ENCODE measurements around the gene LRMDA. TPM values are rescaled to one million over a fixed set of nuclear protein-coding genes. Genes with fewer than 3 reads are reported as not detected.

LRMDA gene
- total RNA-seq, 4 donors from 2014 or later = 12.0 to 15.9 (median 13.9) TPM

DNA sequence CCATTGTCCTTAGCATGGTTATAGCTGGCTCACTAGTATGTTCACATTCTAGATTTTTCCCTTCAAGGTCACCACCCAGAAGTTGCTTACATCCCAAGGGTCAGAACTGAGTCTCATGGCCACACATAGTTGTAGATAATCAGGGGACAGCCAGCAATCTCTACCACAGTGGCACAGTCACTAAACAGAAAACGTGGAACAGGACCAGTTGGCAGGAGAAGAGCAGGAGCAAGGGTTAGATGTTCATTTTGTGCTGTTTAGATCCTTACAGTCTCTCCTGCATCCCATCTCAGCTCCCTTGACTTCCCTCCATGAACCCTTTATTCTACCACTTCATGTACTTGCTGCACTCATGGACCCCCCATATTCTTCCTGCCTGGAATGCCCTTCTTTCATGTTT, 73.9 kb downstream of the LRMDA start:
- DNase-seq (ENCODE audit: low spot score) = no peak
- TF ChIP-seq, protein P1, sequence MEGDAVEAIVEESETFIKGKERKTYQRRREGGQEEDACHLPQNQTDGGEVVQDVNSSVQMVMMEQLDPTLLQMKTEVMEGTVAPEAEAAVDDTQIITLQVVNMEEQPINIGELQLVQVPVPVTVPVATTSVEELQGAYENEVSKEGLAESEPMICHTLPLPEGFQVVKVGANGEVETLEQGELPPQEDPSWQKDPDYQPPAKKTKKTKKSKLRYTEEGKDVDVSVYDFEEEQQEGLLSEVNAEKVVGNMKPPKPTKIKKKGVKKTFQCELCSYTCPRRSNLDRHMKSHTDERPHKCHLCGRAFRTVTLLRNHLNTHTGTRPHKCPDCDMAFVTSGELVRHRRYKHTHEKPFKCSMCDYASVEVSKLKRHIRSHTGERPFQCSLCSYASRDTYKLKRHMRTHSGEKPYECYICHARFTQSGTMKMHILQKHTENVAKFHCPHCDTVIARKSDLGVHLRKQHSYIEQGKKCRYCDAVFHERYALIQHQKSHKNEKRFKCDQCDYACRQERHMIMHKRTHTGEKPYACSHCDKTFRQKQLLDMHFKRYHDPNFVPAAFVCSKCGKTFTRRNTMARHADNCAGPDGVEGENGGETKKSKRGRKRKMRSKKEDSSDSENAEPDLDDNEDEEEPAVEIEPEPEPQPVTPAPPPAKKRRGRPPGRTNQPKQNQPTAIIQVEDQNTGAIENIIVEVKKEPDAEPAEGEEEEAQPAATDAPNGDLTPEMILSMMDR (IDR thresholded peaks at IDR 0.05) = no peak
- no peak for ATAC-seq (ENCODE audit: low FRiP score)

DNA sequence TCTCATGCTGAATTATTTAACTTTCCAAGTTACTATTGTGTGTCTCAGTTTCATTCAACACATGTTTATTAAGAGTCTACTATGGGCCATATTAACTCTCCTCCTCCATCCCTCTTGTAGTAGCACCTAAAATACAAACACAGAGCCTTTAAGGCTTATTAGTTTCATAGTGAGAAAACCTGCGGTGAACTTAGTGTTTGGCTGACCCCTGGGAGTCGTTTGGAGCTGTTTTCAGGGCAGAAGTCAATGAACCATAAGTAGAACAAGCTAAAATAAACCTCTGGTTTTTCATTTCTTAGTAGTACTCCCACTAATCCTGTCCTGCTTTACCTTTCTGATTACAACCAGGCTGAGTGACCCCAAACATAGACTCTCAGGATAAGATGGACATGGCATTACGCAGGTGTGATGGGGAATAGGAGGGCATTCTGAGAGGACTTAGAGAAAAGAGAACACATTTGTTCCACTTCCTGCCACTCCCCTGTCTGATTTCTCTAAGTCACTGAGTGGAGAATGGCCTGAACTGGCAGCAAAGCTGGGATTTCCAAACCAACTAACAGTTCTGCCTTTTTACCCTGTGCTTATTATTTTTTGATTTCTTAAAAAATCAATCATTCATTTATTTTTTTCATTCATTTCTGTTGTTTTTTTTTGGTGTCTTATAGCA, 74.5 kb downstream of the LRMDA start:
- TF ChIP-seq, protein P1 (IDR thresholded peaks at IDR 0.05) = no peak
- no peak for DNase-seq (ENCODE audit: low spot score)
- ATAC-seq (ENCODE audit: low FRiP score) = no peak

DNA sequence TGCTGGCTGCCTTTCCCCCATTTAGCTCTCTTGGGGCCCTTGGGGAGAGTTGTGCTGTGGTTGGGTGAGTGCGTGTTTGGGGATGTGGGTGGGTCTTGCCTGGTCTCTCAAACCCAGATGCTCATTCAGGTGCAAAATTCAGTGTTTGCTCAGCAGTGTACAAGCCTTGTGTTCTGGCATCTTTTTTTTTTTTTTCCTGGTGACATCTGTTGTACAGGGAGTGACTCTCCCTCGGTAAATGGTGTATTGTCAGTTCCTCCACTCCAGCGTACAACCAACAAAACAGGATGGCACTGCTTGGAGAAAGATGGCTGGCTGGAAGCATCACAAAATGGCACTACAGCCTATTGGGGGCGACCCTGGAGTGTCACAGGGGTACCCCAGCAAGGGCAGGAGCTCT, 75.5 kb downstream of the LRMDA start:
- DNase-seq (ENCODE audit: low spot score) = no peak
- no peak for ATAC-seq (ENCODE audit: low FRiP score)
- TF ChIP-seq, protein P1 (IDR thresholded peaks at IDR 0.05) = no peak

DNA sequence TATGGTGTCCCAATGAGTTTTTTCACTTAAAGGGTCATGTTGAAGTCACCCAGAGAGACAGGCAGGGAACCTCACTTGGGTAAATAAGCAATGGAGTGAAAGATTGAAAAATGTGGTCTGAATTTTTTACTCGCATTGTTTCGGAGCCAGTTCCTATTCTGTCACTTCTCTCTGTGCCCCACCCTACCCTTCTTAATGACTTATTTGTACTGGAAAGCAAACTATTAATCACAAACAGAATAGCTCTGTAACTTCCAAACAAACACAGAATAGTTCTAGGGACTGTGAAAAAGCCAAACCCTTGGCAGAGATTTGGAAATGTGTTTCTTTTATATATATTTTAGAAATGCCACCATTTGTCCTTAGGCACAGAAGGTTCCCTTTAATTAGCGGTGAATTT, 76.0 kb downstream of the LRMDA start:
- ATAC-seq (ENCODE audit: low FRiP score) = no peak
- no peak for DNase-seq (ENCODE audit: low spot score)
- TF ChIP-seq, protein P1 (IDR thresholded peaks at IDR 0.05) = no peak

DNA sequence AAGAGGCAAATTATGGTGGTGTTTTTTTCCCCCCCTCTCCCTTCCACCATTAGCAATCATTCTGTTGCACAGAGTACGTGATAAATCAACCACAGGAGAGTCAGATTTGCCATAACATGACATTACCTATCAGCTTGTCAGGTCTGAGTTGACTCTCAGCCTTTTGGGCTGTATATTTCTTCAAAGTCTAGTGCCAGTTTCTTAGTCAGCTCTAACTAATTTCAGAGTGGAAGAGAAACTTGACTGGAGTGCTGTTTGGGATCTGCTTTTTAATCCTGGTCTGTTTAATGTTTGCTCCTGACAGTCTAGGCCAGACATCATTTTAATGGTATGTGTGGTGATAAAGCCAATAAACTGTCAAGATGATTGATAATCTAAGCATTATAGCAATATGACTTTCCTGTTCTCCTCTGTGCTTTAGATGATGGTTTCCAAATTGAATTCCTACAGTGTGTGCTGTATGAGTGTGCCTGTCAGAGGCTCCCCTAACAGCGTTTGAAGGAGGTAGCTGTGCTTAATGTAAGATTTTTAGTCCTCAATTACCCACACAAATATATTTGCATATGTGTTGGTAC, 76.9 kb downstream of the LRMDA start:
- ATAC-seq (ENCODE audit: low FRiP score) = peak; percentile 92
- no peak for DNase-seq (ENCODE audit: low spot score)
- TF ChIP-seq, protein P1 (IDR thresholded peaks at IDR 0.05) = no peak

DNA sequence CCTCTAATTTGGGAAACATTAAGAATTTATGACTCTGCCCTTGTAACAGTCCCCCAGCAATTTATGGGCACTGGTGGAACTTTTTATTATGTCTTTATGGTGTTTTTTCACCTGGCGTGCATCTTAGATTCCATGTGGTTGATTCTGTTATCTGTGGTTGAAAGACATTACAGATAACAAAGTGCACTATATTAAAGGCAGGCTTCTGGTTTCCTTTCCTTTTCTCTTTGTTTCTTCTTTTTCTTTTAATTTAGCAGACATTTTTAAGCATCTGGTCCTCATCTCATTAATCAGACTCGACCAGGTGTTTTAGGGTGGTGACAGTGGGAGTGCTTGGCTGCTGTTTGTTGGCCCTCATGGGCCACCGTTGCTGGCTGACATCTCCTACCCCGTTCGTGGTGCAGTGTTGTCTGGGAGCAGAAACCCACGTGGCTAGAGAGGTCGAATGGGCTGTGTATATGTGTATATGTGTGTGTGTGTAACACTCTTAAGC, 77.4 kb downstream of the LRMDA start:
- TF ChIP-seq, protein P1 (IDR thresholded peaks at IDR 0.05) = no peak
- no peak for DNase-seq (ENCODE audit: low spot score)
- no peak for ATAC-seq (ENCODE audit: low FRiP score)

DNA sequence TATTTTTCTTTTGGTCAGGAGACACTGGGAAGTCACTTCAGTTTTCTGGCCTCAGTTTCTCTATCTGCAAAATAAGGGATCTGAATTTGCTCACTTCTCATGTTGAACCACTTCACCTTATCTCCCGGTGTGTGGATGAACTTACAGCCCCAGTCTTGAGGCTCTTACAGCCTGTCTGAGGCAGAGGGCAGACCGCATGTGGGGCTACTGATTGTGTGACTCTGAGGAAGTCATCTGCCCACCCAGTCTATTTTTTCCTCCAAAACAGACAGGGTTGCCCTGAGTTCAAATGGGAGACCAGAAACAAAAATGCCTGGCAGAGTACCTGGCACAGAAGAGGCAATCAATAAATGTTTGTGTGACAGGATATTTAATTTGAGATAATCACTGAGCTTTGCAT, 78.3 kb downstream of the LRMDA start:
- ATAC-seq (ENCODE audit: low FRiP score) (no peak), DNase-seq (ENCODE audit: low spot score) (no peak)
- TF ChIP-seq, protein P1 (IDR thresholded peaks at IDR 0.05) = no peak

Data from omental fat pad (tissue), 4 donors.